A549 (cell line): ENCODE results near the gene BAIAP2L1. TPM values are rescaled to one million over a fixed set of nuclear protein-coding genes. Genes with fewer than 3 reads are reported as not detected.
A peak's percentile ranks its signal among the peaks of the same experiment; 100 is the strongest.

Source experiments
- ATAC-seq, 2 experiments: fragments of 200-7000 bp in 1 of 2; fragments of >200 bp in 1 of 2; cut with Nextera tagmentation in 1 of 2; cut with Tn5 transposase in 1 of 2; 3 replicates each; pipeline versions ENCODE4 v1.8.0 to v1.9.1; 2018 to 2020; ENCODE audit warnings: mild to moderate bottlenecking in 1 of 2, moderate library complexity in 1 of 2
- CTCF ChIA-PET: fragments of 300-600 bp; sonication (Branson Sonifier 250); formaldehyde crosslinking; extraction: SDS; loops from one replicate; lab custom pipeline; 2021; ENCODE audit warnings: antibody characterized with exemption, inconsistent platforms; lab: Yijun Ruan, JAX
- POLR2A ChIA-PET: fragments of 350-600 bp; formaldehyde crosslinking; extraction: SDS; loops from one replicate; lab custom pipeline; 2021; ENCODE audit warnings: antibody characterized with exemption, inconsistent platforms; lab: Yijun Ruan, JAX
- DNase-seq, 2 experiments: peaks; one replicate each; pipeline versions ENCODE4 v3.0.0 to v3.0.0-alpha.2; 2011 to 2016; ENCODE audit warnings: low read depth in 1 of 2, low spot score in 1 of 2
- FAIRE-seq: peaks from 2 replicates; lab custom pipeline; 2011; peaks lifted over from hg19 to GRCh38; lab: Jason Lieb, UNC
- H3K27ac ChIP-seq, 2 experiments: fragments of >200 bp; sonication (Bioruptor Twin); formaldehyde crosslinking; 3 replicates each; pipeline ENCODE4 v1.5.1; 2016 to 2017
- H3K4me1 ChIP-seq: fragments of >200 bp; sonication (Bioruptor Twin); formaldehyde crosslinking; 3 replicates; pipeline ENCODE4 v1.6.1; 2016
- H3K4me2 ChIP-seq: fragments of >200 bp; sonication (Bioruptor Twin); formaldehyde crosslinking; 3 replicates; pipeline ENCODE4 v1.6.1; 2016
- H3K4me3 ChIP-seq: fragments of >200 bp; sonication (Bioruptor Twin); formaldehyde crosslinking; 3 replicates; pipeline ENCODE4 v1.5.1; 2016
- H3K9me3 ChIP-seq: fragments of >200 bp; sonication (Bioruptor Twin); formaldehyde crosslinking; 3 replicates; pipeline ENCODE4 v1.6.1; 2016
- BHLHE40 ChIP-seq: IDR thresholded peaks from 2 replicates; pipeline ENCODE4 v1.6.1; 2012; ENCODE audit warnings: low read depth, low read length, inconsistent platforms
- CHD4 ChIP-seq: fragments of 200-600 bp; sonication (generic); IDR thresholded peaks from 2 replicates; pipeline ENCODE4 v1.6.1; 2016; ENCODE audit warnings: antibody characterized with exemption, mild to moderate bottlenecking, borderline replicate concordance
- EHF ChIP-seq: fragments of 250-450 bp; sonication (Bioruptor Pico); IDR thresholded peaks from 2 replicates; pipeline ENCODE4 v1.5.0; 2020; ENCODE audit warnings: mild to moderate bottlenecking
- FOSL2 ChIP-seq, 2 experiments: fragments of 450-650 bp in 1 of 2; fragments of >200 bp in 1 of 2; sonication (Bioruptor Twin) in 1 of 2; formaldehyde crosslinking; IDR thresholded peaks; 2 replicates each; pipeline versions ENCODE4 v1.5.0 to v1.6.1; 2016 to 2020; ENCODE audit warnings: mild to moderate bottlenecking in 1 of 2, moderate library complexity in 1 of 2
- GATA3 ChIP-seq: IDR thresholded peaks from 2 replicates; pipeline ENCODE4 v1.6.1; 2012; ENCODE audit warnings: borderline replicate concordance
- HOXA7 ChIP-seq: fragments of 250-450 bp; sonication (Bioruptor Pico); IDR thresholded peaks from 2 replicates; pipeline ENCODE4 v1.5.0; 2020; ENCODE audit warnings: mild to moderate bottlenecking, moderate library complexity
- NPAS2 ChIP-seq: fragments of 250-450 bp; sonication (Bioruptor Pico); IDR thresholded peaks from 2 replicates; pipeline ENCODE4 v1.8.0; 2022; ENCODE audit warnings: mild to moderate bottlenecking, moderate library complexity, borderline replicate concordance
- RCOR1 ChIP-seq: fragments of 150-350 bp; IDR thresholded peaks from 2 replicates; pipeline ENCODE4 v1.6.1; 2014; ENCODE audit warnings: antibody characterized with exemption, low read length, low read depth
- TFCP2L1 ChIP-seq: fragments of 250-450 bp; sonication (Bioruptor Pico); IDR thresholded peaks from 2 replicates; pipeline ENCODE4 v1.5.0; 2021; ENCODE audit warnings: mild to moderate bottlenecking
- TP53 ChIP-seq: fragments of 250-450 bp; sonication (Bioruptor Pico); IDR thresholded peaks from 2 replicates; pipeline ENCODE4 v1.5.0; 2021; ENCODE audit warnings: mild to moderate bottlenecking, moderate library complexity
- ZC3H11A ChIP-seq: fragments of 450-650 bp; IDR thresholded peaks from 2 replicates; pipeline ENCODE4 v1.6.1; 2014; ENCODE audit warnings: antibody characterized with exemption, mild to moderate bottlenecking
- ZNF302 ChIP-seq: fragments of 250-450 bp; sonication (Bioruptor Pico); IDR thresholded peaks from 2 replicates; pipeline ENCODE4 v1.9.0; 2021; ENCODE audit warnings: inconsistent platforms, mild to moderate bottlenecking, moderate library complexity
- ZSCAN20 ChIP-seq: fragments of 250-450 bp; sonication (Bioruptor Pico); IDR thresholded peaks from 2 replicates; pipeline ENCODE4 v1.8.0; 2022; ENCODE audit warnings: mild to moderate bottlenecking, moderate library complexity
- WGBS: methylation state at CpG from one replicate; pipeline ENCODE4 v1.1.6; 2017; ENCODE audit errors: missing lambda C conversion rate; 5-methylcytosine and 5-hydroxymethylcytosine counted together
- polyA plus RNA-seq, 4 experiments: library from polyadenylated mRNA; depleted of rRNA in 3 of 4; stranded (reverse); fragments of >200 nt; fragmentation: RNase III in 1 of 4; extraction: RNeasy Plus Mini Kit Qiagen cat#74134 plus additional on column Dnase treatment in 1 of 4; gene quantifications; 2 replicates in 3 of 4; 3 replicates in 1 of 4; pipeline ENCODE4 v1.2.3, GENCODE V29; 2011 to 2017
- TF ChIP-seq, protein P1 (sequence below): IDR thresholded peaks from 2 replicates; pipeline ENCODE4 v1.6.1; 2012
- TF ChIP-seq, protein P2 (sequence below): fragments of 150-350 bp; IDR thresholded peaks from 2 replicates; pipeline ENCODE4 v1.6.1; 2014; ENCODE audit warnings: low read depth, mild to moderate bottlenecking, low read length
- TF ChIP-seq, protein P3 (sequence below): fragments of >200 bp; sonication (Bioruptor Twin); formaldehyde crosslinking; IDR thresholded peaks from 2 replicates; pipeline ENCODE4 v1.6.1; 2016
- TF ChIP-seq, protein P4 (sequence below): IDR thresholded peaks from 2 replicates; pipeline ENCODE4 v1.6.1; 2012; ENCODE audit warnings: low read depth, borderline replicate concordance

Gene BAIAP2L1
- polyA plus RNA-seq, 2 of the 4 experiments (the other 2 are of a cell fraction): 39.4 to 89.3 TPM

DNA sequence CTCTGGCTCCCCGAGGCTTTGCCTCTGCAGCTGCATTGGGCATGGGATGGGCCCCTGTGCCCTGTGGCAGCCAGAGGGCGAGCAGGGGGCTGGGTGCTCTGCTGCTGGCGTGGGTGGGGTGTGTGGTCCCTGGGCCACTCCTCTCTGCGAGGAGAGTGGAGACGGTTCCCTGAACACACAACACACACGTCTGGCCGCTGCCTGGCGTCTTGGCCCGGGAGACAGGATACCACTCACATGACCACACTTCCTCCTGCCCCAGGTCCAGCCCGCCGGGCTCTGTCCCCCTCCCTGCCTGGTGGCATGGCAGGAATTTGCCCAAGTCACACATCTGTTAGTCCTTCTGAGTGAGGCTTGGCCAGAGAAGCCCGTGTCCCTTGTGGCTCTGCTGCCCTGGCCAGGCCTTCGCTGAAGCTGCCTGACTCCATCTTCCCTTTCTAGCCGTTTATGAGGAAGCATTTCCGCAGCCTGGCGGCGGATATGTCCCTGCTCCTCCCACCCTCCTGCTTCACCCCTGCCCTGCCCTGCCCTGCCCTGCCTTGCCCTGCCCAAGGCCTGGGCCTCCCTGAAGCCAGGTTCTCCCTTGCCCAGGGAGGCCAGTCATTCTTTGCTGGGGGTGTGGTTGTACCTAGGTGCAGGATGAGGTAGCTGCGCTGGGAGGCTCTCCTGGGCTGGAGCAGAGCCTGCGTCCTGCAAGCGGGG lies 116.4 kb downstream of the BAIAP2L1 start:
- TF ChIP-seq GATA3: no peak
- TF ChIP-seq, protein P1, sequence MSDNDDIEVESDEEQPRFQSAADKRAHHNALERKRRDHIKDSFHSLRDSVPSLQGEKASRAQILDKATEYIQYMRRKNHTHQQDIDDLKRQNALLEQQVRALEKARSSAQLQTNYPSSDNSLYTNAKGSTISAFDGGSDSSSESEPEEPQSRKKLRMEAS: 0 out of 2 replicates have a peak, but pooled peaks have one; percentile 28
- no peak for TF ChIP-seq EHF (CRISPR knock-in tag)
- ChIA-PET CTCF (interaction anchor here (1.1 to 3.6 kb wide), 3 partner anchors 10 to 137 kb away, joined by 3 to 20 read pairs (median 11); partner anchors contain the start of gene BAIAP2L1), POLR2A (no interaction called here)
- 40% methylated on average over 13 of the region's 20 CpGs for WGBS
- Histone ChIP-seq H3K27ac (peak overlapping the region; percentile 98 to 99), H3K4me3 (peak overlapping the region; percentile 98), H3K9me3 (no peaks in the 10 kb centered on the region), H3K4me2 (peak overlapping the region; percentile 98), H3K4me1 (peaks cover 64% of the 10 kb centered on the region)
- DNase-seq: peak in 1 of 2 experiments; percentile 65
- FAIRE-seq: no peak
- ATAC-seq: peak in 1 of 2 experiments; percentile 37; a peak in 3 of 6 replicates

DNA sequence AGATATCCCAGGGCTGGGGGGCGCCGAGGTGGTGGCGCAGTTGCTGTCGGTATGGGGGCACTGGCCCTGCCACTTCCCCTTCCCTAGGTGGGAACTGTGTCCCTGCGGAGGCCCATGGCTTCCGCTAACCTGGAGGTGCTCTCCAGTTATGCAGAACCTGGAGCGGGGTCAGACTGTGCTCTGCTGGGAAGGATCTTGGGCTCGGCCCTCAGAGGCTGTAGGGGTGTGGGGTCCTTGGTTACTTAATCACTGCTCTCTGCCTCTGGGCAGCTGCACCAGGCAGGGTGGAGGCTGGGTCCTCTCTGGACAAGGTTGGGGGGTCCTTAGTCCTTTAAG lies 117.0 kb downstream of the BAIAP2L1 start:
- CTCF ChIA-PET: interaction anchor here (0.8 to 3.6 kb wide), 4 partner anchors 10 to 462 kb away, joined by 3 to 20 read pairs (median 3); no protein-coding TSS in a partner anchor
- DNase-seq (no peak), FAIRE-seq (no peak), ATAC-seq (peak in 1 of 2 experiments; percentile 2; a peak in 3 of 6 replicates)
- Histone ChIP-seq H3K4me2 (peak overlapping the region; percentile 98), H3K27ac (peak overlapping the region; percentile 98 to 99), H3K4me1 (peaks cover 65% of the 10 kb centered on the region), H3K9me3 (no peaks in the 10 kb centered on the region), H3K4me3 (peak overlapping the region; percentile 98)
- POLR2A ChIA-PET: no interaction called here
- TF ChIP-seq ZC3H11A (no peak), TP53 (CRISPR knock-in tag) (no peak)
- WGBS: 92% methylated on average over 8 of the region's 8 CpGs

DNA sequence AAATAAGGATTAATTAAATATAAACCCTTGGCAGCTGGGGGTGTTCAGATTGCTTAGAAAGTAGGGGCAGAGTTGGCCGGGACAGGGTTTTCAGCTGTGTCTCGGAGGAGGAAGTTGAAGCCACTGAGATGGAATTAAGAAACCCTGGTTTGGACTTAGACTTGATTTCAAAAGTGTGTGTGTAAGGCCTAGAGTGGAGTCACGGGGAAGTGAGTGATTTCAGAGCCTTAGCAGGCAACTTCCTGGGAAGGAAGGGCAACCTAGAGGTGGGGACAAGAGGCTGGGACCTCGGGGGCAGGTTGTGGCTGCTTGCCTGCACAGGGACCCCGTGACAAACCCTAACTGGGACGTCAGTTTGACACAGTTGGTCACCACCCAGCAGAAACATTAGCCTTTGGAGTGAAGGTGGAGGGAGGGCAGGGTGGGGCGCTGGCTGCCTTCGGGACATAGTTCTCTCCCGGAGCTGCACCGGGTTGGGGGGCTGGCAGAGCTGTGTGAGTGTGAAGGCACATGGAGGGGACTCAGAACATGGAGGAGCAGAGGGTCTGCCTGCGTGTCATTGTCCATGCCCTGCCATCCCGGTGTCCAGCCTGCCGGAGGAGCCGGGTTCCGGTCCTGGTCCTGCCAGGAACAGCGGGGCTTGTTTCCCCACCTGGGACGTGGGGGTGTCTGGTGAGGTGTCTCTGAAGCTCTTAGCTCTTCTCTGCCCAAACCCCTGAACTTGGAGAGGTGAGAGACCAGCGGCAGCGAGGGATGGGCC lies 117.6 kb downstream of the BAIAP2L1 start:
- whole genome bisulfite sequencing: 83% methylated on average over 19 of the region's 19 CpGs
- ChIA-PET POLR2A (no interaction called here), CTCF (interaction anchor here (0.8 to 3.6 kb wide), 5 partner anchors 11 to 462 kb away, joined by 3 to 20 read pairs (median 3); partner anchors contain the start of gene BAIAP2L1)
- Histone ChIP-seq H3K4me2 (peak overlapping the region; percentile 98), H3K9me3 (no peaks in the 10 kb centered on the region), H3K4me3 (peak overlapping the region; percentile 98), H3K4me1 (peaks cover 70% of the 10 kb centered on the region), H3K27ac (peak overlapping the region; percentile 98 to 99; a peak in 5 of 6 replicates)
- DNase-seq (no peak), FAIRE-seq (no peak), ATAC-seq (no peak)
- TF ChIP-seq RCOR1 (no peak), ZC3H11A (no peak), NPAS2 (CRISPR knock-in tag) (no peak), FOSL2 (IDR thresholded peaks at IDR 0.05) (no peak), FOSL2 (CRISPR knock-in tag; IDR thresholded peaks at IDR 0.05) (no peak), TFCP2L1 (no peak), ZSCAN20 (CRISPR knock-in tag) (no peak), CHD4 (no peak), ZNF302 (no peak), BHLHE40 (no peak), HOXA7 (no peak)
- TF ChIP-seq, protein P2, sequence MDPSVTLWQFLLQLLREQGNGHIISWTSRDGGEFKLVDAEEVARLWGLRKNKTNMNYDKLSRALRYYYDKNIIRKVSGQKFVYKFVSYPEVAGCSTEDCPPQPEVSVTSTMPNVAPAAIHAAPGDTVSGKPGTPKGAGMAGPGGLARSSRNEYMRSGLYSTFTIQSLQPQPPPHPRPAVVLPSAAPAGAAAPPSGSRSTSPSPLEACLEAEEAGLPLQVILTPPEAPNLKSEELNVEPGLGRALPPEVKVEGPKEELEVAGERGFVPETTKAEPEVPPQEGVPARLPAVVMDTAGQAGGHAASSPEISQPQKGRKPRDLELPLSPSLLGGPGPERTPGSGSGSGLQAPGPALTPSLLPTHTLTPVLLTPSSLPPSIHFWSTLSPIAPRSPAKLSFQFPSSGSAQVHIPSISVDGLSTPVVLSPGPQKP: no peak
- TF ChIP-seq, protein P3, sequence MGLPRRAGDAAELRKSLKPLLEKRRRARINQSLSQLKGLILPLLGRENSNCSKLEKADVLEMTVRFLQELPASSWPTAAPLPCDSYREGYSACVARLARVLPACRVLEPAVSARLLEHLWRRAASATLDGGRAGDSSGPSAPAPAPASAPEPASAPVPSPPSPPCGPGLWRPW: no peak
- TF ChIP-seq, protein P4, sequence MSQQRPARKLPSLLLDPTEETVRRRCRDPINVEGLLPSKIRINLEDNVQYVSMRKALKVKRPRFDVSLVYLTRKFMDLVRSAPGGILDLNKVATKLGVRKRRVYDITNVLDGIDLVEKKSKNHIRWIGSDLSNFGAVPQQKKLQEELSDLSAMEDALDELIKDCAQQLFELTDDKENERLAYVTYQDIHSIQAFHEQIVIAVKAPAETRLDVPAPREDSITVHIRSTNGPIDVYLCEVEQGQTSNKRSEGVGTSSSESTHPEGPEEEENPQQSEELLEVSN: no peak
